Measurements from ENCODE around the gene HOXA5.
A peak's percentile ranks its signal among the peaks of the same experiment; 100 is the strongest.

HOXA5 gene

GRCh38 chr7:27163288-27164044, 20.0 kb upstream of the HOXA5 start:
- H3K4me3 ChIP-seq (ENCODE audit: low read depth, low read length): no peak overlapping the region
- TF ChIP-seq CTCF (IDR thresholded peaks at IDR 0.05; ENCODE audit: low read depth, low read length): no peak

GRCh38 chr7:27162561-27163287, 19.2 kb upstream of the HOXA5 start:
- TF ChIP-seq CTCF (IDR thresholded peaks at IDR 0.05; ENCODE audit: low read depth, low read length): no peak
- no peak overlapping the region for H3K4me3 ChIP-seq (ENCODE audit: low read depth, low read length)

- no peak overlapping the region for H3K4me3 ChIP-seq (ENCODE audit: low read depth, low read length)
- no peak for TF ChIP-seq CTCF (IDR thresholded peaks at IDR 0.05; ENCODE audit: low read depth, low read length)
Measured at GRCh38 chr7:27161721-27162560, 18.5 kb upstream of the HOXA5 start.

GRCh38 chr7:27161214-27161720, 17.8 kb upstream of the HOXA5 start:
- no peak for TF ChIP-seq CTCF (IDR thresholded peaks at IDR 0.05; ENCODE audit: low read depth, low read length)
- peak overlapping the region; percentile 58 for H3K4me3 ChIP-seq (ENCODE audit: low read depth, low read length)

- TF ChIP-seq CTCF (IDR thresholded peaks at IDR 0.05; ENCODE audit: low read depth, low read length): peak; percentile 92
- peak overlapping the region; percentile 58 for H3K4me3 ChIP-seq (ENCODE audit: low read depth, low read length)
Measured at GRCh38 chr7:27160546-27161213, 17.2 kb upstream of the HOXA5 start.

- H3K4me3 ChIP-seq (ENCODE audit: low read depth, low read length): no peak overlapping the region
- no peak for TF ChIP-seq CTCF (IDR thresholded peaks at IDR 0.05; ENCODE audit: low read depth, low read length)
Measured at GRCh38 chr7:27160145-27160545, 16.7 kb upstream of the HOXA5 start.

Measured in WI38 (cell line).